C4-2B (cell line): ENCODE data around the gene DAP.
"Not testable (repeated sequence)": the region's sequence is repeated elsewhere in the genome, so short reads cannot be mapped to it uniquely, and the experiment has no call there.

Experiments used
- H3K27ac ChIP-seq: fragments of 450-650 bp; 2 replicates; pipeline ENCODE4 v1.5.1; 2017
- ZFX ChIP-seq: fragments of 450-650 bp; IDR thresholded peaks from 2 replicates; pipeline ENCODE4 v1.6.1; 2017
- TF ChIP-seq, protein P1 (sequence below): fragments of 450-650 bp; conservative IDR thresholded peaks from 2 replicates; pipeline ENCODE4 v1.5.1; 2017; ENCODE audit warnings: mild to moderate bottlenecking

DAP gene

DNA sequence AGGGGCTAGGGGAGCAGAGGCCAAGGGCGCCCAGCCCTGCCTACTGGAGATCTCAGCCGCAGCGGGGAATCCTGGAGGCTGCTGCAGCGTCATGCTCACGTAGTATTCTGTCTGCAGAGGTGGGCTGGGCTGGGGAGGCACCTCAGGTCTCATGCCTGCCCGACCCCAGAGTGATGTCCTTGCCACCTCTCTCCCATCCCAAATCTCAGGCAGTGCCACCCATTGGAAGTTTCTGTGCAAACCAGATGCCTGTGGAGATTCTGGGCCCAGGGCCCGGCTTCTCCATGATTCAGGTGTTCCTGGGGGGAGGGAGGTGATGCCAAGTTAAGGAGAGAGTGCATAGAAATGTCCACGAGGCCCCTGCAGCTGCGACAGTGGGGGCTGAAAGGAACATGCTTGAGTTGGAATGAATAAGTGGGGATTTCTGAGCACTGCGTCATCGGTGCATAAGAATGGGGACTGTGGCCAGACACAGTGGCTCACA lies 125.1 kb downstream of the DAP start:
- TF ChIP-seq, protein P1, sequence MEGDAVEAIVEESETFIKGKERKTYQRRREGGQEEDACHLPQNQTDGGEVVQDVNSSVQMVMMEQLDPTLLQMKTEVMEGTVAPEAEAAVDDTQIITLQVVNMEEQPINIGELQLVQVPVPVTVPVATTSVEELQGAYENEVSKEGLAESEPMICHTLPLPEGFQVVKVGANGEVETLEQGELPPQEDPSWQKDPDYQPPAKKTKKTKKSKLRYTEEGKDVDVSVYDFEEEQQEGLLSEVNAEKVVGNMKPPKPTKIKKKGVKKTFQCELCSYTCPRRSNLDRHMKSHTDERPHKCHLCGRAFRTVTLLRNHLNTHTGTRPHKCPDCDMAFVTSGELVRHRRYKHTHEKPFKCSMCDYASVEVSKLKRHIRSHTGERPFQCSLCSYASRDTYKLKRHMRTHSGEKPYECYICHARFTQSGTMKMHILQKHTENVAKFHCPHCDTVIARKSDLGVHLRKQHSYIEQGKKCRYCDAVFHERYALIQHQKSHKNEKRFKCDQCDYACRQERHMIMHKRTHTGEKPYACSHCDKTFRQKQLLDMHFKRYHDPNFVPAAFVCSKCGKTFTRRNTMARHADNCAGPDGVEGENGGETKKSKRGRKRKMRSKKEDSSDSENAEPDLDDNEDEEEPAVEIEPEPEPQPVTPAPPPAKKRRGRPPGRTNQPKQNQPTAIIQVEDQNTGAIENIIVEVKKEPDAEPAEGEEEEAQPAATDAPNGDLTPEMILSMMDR: no peak
- no peak for TF ChIP-seq ZFX
- no peak overlapping the region for H3K27ac ChIP-seq

DNA sequence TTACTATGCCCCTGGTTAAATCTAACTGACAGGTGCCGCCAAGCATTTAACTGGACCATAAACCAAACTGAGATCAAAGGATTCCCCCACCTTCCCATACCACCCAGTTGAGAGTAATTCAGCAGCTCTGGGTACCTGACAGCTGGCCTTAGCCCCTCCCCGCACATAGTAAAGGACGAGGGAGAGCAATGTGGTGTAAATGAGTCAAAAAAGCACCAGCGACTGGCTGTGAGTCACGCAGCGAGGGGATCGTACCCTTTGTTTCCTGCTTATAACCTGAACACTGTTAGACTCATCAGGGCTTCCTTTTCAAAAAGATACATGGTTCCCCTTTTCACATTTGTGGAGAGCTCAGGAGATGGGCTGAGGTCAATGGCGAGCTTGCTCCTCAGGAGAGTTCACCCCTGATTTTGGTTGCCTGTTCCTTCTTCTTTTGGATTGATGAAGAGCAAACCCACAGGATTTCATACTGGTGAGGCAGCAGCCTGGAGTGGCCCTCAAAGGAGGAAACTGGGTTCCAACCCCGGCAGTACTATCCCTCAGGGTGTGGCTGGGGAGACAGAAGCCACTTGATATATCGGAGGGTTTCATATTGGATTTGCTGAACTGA lies 125.7 kb downstream of the DAP start:
- TF ChIP-seq, protein P1: no peak
- no peak for TF ChIP-seq ZFX
- H3K27ac ChIP-seq: no peak overlapping the region

DNA sequence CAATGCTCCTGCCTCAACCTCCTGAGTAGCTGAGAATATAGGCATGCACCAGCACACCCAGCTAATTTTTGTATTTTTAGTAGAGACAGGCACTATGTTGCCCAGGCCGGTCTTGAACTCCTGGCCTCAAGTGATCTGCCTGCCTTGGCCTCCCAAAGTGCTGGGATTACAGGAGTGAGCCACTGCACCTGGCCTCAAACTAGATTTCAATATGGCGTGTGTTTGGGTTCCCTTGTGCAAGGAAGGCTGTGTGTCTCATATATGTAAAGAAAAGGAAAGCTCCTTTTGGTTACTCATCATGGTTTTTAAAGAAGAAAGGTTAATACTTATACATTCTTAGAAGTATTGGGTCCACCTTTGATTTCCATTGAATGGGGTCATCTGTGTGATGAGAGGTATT lies 126.5 kb downstream of the DAP start:
- no peak for TF ChIP-seq ZFX
- TF ChIP-seq, protein P1: no peak
- H3K27ac ChIP-seq: no peak overlapping the region

DNA sequence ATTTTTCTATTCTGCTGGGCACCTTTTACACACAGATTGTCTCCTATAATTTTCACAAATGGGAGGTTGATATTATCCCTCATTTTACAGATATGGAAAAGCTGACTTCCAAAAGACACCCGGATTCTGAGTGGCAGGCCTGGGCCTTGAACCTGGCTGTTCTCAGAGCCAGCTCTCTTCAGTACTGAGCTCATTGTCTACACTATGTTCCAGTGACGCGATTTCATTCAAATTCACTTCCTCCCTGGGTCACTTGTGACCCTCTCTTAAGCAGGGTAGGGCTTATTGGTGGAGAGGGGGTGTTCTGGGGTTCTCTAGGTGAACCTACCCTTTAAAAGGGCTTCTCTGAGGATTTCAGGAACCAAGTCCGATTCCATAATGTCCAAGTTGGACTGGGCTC lies 127.0 kb downstream of the DAP start:
- no peak overlapping the region for H3K27ac ChIP-seq
- TF ChIP-seq ZFX: no peak
- TF ChIP-seq, protein P1: no peak

DNA sequence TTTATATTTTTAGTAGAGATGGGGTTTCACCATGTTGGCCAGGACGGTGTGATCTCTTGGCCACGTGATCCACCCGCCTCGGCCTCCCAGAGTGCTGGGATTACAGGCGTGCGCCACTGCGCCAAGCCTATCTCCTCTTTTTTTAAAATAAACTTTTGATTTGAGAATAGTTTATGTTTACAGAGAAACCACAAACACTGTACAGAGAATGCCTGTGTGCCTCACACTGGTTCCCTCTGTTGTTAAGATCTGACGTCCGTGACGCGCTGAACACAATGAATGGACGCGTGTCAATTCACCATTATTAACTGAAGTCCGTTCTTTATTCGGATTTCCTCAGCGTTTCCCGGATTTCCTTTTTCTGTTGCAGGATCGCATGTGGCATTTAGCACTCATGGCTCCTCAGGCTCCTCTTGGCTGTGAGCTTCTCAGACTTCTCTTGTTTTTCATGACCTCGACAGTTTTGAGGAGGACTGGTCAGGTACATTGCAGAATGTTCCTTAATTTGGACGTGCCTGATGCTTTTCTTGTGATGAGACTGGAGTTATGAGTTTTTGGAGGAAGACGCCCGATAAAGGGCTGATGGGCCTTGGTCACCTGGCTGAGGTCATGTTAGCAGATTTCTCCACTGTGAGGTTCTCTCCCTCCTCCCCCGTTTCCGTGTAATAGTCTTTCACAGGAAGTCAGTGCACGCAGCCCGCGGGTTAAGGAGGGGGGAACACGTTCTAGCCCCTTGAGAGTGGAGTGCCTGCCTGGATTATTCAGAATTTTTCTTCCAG lies 127.6 kb downstream of the DAP start:
- no peak overlapping the region for H3K27ac ChIP-seq
- TF ChIP-seq, protein P1: no peak
- TF ChIP-seq ZFX: no peak

DNA sequence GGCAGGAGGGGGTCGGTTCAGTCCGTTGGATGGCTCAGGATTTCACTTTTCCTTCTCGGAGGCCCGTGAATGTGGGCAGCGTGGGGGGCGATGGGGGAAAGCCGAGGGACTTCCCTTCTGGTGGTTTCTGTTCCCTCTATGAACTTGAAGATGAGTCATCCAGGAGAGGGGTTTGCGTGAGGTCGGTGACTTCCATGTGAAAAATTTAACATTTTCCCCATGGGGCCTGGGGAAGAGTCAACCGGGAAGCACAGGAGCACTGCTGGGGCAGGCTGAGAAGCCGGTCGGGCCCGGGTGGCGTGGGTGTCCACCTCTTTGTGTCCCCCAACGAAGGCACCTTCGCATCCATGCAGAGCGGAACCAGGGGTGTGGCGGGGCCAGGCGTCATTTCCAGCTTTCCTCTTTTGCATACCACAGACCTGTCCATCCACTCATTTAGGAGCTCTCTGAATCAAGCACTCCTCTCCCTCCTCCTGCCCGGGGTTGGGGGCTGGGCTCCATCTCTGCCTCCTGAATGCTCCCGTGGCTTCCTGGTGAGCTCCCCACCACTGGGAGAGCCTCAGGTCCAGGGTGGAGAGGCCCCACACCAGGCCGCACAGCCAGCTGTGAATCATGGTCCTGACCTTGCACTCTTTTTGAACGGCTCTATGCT lies 128.8 kb downstream of the DAP start:
- no peak for TF ChIP-seq ZFX
- TF ChIP-seq, protein P1: no peak
- H3K27ac ChIP-seq: no peak overlapping the region

DNA sequence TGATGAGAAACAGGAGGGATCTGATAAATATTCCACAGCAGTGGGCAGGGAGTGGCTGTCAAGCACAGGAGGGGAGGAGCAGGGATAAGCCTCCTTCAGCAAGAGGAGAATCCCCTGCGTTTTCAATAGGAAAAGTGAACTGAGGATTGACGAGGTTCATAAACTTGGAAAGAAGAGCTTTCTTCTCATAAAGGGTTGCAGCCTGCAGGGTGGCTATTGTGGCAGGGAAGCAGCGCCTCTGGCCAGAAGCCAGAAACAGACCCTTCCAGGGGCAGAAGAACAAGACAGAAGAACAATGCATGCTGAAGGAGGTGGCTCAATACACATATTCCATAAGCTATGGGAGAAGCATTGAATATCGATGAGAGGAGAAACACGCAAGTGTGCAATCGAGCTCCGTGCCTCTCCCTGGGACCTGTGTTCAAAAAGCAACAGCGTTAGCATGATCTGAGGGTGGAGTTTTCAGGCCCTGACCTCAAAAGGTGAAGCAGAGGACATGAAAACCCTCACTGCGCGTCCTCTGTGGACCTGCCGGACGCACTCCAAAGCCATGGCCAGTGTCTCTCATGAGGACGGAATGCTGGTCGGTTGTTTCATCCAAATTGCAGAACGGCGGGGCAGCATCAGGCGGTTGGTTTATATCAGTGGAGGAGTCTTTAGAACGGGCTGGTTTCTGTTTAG lies 129.6 kb downstream of the DAP start:
- no peak overlapping the region for H3K27ac ChIP-seq
- TF ChIP-seq ZFX: no peak
- TF ChIP-seq, protein P1: no peak

DNA sequence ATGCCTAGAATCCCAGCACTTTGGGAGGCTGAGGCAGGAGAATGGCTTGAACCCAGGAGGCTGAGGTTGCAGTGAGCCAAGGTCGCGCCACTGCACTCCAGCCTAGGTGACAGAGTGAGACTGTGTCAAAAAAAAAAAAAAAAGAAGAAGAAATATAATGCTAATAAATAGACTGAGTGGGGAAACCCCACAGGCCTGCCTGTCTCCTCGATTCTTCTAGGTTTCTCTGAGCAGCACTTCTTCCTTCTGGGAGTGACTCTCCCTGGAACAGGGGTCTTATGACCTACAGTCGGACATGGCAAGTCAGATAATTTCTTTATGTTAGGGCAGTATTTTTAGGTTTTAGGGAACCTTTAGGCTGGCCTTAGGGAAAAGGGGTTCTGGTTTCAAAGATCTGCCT lies 130.3 kb downstream of the DAP start:
- H3K27ac ChIP-seq: not testable (repeated sequence)
